Activated T-cell treated with anti-CD3 and anti-CD28 coated beads, Interleukin-2, amount 50 U/mL, for 48 hours (primary cell): ENCODE results near the gene PLD4.
"Not testable (repeated sequence)": the region's sequence is repeated elsewhere in the genome, so short reads cannot be mapped to it uniquely, and the experiment has no call there.

Experiments used
- DNase-seq, 2 experiments: peaks; one replicate each; pipeline ENCODE4 v3.0.0-alpha.2; 2020

PLD4 gene

GRCh38 chr14:104924421-104925213 is at the start of gene PLD4:
Gene PLD4, plus strand, starts transcription at chr14:104924879. Its CDS starts 2,262 bp downstream, at chr14:104927141.
- DNase-seq: no peak

GRCh38 chr14:104875412-104875751 is 49.3 kb upstream of the PLD4 start:
- DNase-seq: no peak

GRCh38 chr14:104875811-104876210 is 48.9 kb upstream of the PLD4 start:
- no peak for DNase-seq

GRCh38 chr14:104876251-104876699 is 48.4 kb upstream of the PLD4 start:
- DNase-seq: peak; percentile 70 to 72

GRCh38 chr14:104877066-104877805 is 47.4 kb upstream of the PLD4 start:
- no peak for DNase-seq

GRCh38 chr14:104877806-104878550 is 46.7 kb upstream of the PLD4 start:
- DNase-seq: no peak

GRCh38 chr14:104878582-104878981 is 46.1 kb upstream of the PLD4 start:
- no peak for DNase-seq

- no peak for DNase-seq
Observed at GRCh38 chr14:104879201-104879982, 45.3 kb upstream of the PLD4 start.

- DNase-seq: no peak
Observed at GRCh38 chr14:104879983-104880565, 44.6 kb upstream of the PLD4 start.

GRCh38 chr14:104880584-104881210 is 44.0 kb upstream of the PLD4 start:
- DNase-seq: no peak

- no peak for DNase-seq
Observed at GRCh38 chr14:104881369-104881979, 43.2 kb upstream of the PLD4 start.

GRCh38 chr14:104882325-104882973 is 42.2 kb upstream of the PLD4 start:
- peak in 1 of 2 experiments; percentile 51 for DNase-seq

- DNase-seq: no peak
Observed at GRCh38 chr14:104882991-104883660, 41.6 kb upstream of the PLD4 start.

GRCh38 chr14:104883681-104884361 is 40.9 kb upstream of the PLD4 start:
- DNase-seq: no peak

GRCh38 chr14:104884381-104884780 is 40.3 kb upstream of the PLD4 start:
- not testable (repeated sequence) for DNase-seq

GRCh38 chr14:104885031-104885972 is 39.4 kb upstream of the PLD4 start:
- DNase-seq: no peak

- no peak for DNase-seq
Observed at GRCh38 chr14:104885973-104886689, 38.5 kb upstream of the PLD4 start.
